Measurements from ENCODE around the gene CBLC. TPM values are rescaled to one million over a fixed set of nuclear protein-coding genes. Genes with fewer than 3 reads are reported as not detected.

The CBLC gene
- total and polyA plus RNA-seq, 10 of the 15 experiments (the other 5 are each of a cell fraction or from before 2014, with no cell fraction given) = not detected

DNA sequence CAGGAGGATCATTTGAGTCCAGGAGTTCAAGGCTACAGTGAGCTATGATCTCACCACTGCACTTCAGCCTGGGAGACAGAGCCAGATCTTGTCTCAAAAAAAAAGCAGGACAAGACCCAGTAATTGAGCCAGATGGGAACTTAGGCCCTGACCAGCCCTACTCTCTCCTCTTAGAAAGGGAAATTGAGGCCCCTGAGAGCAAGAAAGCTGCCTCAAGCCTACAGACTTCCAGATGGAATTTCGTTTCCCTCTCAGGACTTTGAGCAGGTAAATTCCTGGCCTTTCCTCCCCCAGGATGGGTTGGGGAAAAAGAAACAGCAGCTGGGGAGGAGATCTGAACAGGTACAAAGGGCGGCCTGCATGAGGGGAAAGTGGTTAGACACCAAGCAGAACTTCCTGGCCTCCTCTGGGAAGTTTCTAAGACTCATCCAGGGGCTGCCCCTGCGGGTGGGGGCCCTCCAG is 32.8 kb upstream of the CBLC start:
- Histone ChIP-seq H4K20me1 (ENCODE audit: control insufficient read depth, insufficient read depth) (no peaks in the 10 kb centered on the region), H3K4me1 (ENCODE audit: control insufficient read depth, insufficient read depth, low read length) (peaks cover 14% of the 10 kb centered on the region), H3K4me2 (ENCODE audit: control insufficient read depth, insufficient read depth) (no peak overlapping the region), H3K36me3 (ENCODE audit: control insufficient read depth in 2 of 2, insufficient read depth in 2 of 2, low read length in 1 of 2) (no peaks in the 10 kb centered on the region; a peak in 1 of 4 replicates), H3K9ac (ENCODE audit: control insufficient read depth, insufficient read depth, low read length) (no peak overlapping the region), H3K79me2 (ENCODE audit: control insufficient read depth, insufficient read depth, low read length) (peaks cover 11% of the 10 kb centered on the region), H2AFZ (ENCODE audit: control insufficient read depth, low read depth, low read length) (no peak overlapping the region), H3K27me3 (replicated peaks in 1 of 2; ENCODE audit: control insufficient read depth in 2 of 2, insufficient read depth in 2 of 2, low read length in 1 of 2) (no peaks in the 10 kb centered on the region), H3K27ac (ENCODE audit: control insufficient read depth, insufficient read depth) (no peak overlapping the region), H3K9me3 (replicated peaks; ENCODE audit: control insufficient read depth, insufficient read depth, low read length) (no peaks in the 10 kb centered on the region), H3K4me3 (no peak overlapping the region)
- ChIA-PET POLR2A (interaction anchor here (0.5 kb wide), 1 partner anchor 294 kb away, joined by 3 read pairs; the partner anchor contains the start of gene CLASRP), RAD21 (ENCODE audit: unreplicated experiment) (interaction anchor here (1.6 to 4.2 kb wide), 2 partner anchors 21 to 25 kb away, joined by 3 to 16 read pairs; no protein-coding TSS in a partner anchor), CTCF (interaction anchor here (0.7 to 1.5 kb wide), 3 partner anchors 21 to 55 kb away, joined by 3 to 4 read pairs (median 4); no protein-coding TSS in a partner anchor), SMC1A (ENCODE audit: uncharacterized antibody, unreplicated experiment) (interaction anchor here (0.7 kb wide), 1 partner anchor 21 kb away, joined by 3 read pairs; no protein-coding TSS in a partner anchor)
- 27% methylated on average over 3 of the region's 3 CpGs for WGBS (ENCODE audit: insufficient coverage, insufficient replicate concordance, low lambda C conversion rate, missing lambda C conversion rate)
- FAIRE-seq = no peak
- no peak for ATAC-seq
- intact Hi-C loops (cut with micrococcal nuclease; ENCODE audit: unreplicated experiment) (no loop called here), in situ Hi-C loops (cut with MboI) (no loop called here)
- DNase-seq (ENCODE audit: low read depth, low spot score) = no peak
- BruUV-seq (replicated peaks) = no TSS peak
- TF ChIP-seq SMARCA5 (IDR thresholded peaks at IDR 0.05) = 0 out of 2 replicates have a peak, but pooled peaks have one; percentile 23
- TF ChIP-seq RELA (IDR thresholded peaks at IDR 0.05; ENCODE audit: borderline replicate concordance, partially characterized antibody) = no peak
- TF ChIP-seq, protein P1, sequence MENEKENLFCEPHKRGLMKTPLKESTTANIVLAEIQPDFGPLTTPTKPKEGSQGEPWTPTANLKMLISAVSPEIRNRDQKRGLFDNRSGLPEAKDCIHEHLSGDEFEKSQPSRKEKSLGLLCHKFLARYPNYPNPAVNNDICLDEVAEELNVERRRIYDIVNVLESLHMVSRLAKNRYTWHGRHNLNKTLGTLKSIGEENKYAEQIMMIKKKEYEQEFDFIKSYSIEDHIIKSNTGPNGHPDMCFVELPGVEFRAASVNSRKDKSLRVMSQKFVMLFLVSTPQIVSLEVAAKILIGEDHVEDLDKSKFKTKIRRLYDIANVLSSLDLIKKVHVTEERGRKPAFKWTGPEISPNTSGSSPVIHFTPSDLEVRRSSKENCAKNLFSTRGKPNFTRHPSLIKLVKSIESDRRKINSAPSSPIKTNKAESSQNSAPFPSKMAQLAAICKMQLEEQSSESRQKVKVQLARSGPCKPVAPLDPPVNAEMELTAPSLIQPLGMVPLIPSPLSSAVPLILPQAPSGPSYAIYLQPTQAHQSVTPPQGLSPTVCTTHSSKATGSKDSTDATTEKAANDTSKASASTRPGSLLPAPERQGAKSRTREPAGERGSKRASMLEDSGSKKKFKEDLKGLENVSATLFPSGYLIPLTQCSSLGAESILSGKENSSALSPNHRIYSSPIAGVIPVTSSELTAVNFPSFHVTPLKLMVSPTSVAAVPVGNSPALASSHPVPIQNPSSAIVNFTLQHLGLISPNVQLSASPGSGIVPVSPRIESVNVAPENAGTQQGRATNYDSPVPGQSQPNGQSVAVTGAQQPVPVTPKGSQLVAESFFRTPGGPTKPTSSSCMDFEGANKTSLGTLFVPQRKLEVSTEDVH (IDR thresholded peaks at IDR 0.05; ENCODE audit: low read depth, partially characterized antibody) = no peak
- TF ChIP-seq IRF4 (IDR thresholded peaks at IDR 0.05; ENCODE audit: low read depth, low read length) = no peak
- TF ChIP-seq, protein P2, sequence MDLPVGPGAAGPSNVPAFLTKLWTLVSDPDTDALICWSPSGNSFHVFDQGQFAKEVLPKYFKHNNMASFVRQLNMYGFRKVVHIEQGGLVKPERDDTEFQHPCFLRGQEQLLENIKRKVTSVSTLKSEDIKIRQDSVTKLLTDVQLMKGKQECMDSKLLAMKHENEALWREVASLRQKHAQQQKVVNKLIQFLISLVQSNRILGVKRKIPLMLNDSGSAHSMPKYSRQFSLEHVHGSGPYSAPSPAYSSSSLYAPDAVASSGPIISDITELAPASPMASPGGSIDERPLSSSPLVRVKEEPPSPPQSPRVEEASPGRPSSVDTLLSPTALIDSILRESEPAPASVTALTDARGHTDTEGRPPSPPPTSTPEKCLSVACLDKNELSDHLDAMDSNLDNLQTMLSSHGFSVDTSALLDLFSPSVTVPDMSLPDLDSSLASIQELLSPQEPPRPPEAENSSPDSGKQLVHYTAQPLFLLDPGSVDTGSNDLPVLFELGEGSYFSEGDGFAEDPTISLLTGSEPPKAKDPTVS (IDR thresholded peaks at IDR 0.05; ENCODE audit: low read depth, low read length) = no peak
- TF ChIP-seq SREBF2 (IDR thresholded peaks at IDR 0.05; ENCODE audit: low read length) = no peak
- peak; percentile 30; the same call in 1 of the 2 replicates for TF ChIP-seq IKZF1 (conservative IDR thresholded peaks at IDR 0.05)
- no peak for TF ChIP-seq NFXL1 (IDR thresholded peaks at IDR 0.05; ENCODE audit: borderline replicate concordance)

All from GM12878 (cell line).